K562 (cell line): ENCODE results near the gene FTH1. TPM values are rescaled to one million over a fixed set of nuclear protein-coding genes. Genes with fewer than 3 reads are reported as not detected.
A peak's percentile ranks its signal among the peaks of the same experiment; 100 is the strongest.
"Not testable (repeated sequence)": the region's sequence is repeated elsewhere in the genome, so short reads cannot be mapped to it uniquely, and the experiment has no call there.

Experiments used
- ARID1B ChIP-seq: fragments of 450-650 bp; IDR thresholded peaks from 2 replicates; pipeline ENCODE4 v1.6.1; 2016; ENCODE audit warnings: antibody characterized with exemption, mild to moderate bottlenecking, inconsistent platforms
- CBFA2T2 ChIP-seq: fragments of 450-650 bp; conservative IDR thresholded peaks from 2 replicates; pipeline ENCODE4 v1.6.1; 2017; ENCODE audit warnings: mild to moderate bottlenecking
- CTBP1 ChIP-seq: fragments of 450-650 bp; IDR thresholded peaks from 2 replicates; pipeline ENCODE4 v1.6.1; 2016; ENCODE audit warnings: borderline replicate concordance
- HMG20B ChIP-seq: fragments of 250-450 bp; sonication (Bioruptor Pico); IDR thresholded peaks from 2 replicates; pipeline ENCODE4 v1.5.0; 2021; ENCODE audit warnings: mild to moderate bottlenecking
- NFATC3 ChIP-seq: fragments of 450-650 bp; IDR thresholded peaks from 2 replicates; pipeline ENCODE4 v1.6.1; 2017; ENCODE audit warnings: mild to moderate bottlenecking
- RAD51 ChIP-seq: fragments of 450-650 bp; IDR thresholded peaks from 2 replicates; pipeline ENCODE4 v1.7.1; 2016; ENCODE audit warnings: low read depth, mild to moderate bottlenecking, borderline replicate concordance
- TEAD4 ChIP-seq, 2 experiments: sonication (generic) in 1 of 2; formaldehyde crosslinking in 1 of 2; IDR thresholded peaks; 2 replicates each; pipeline versions ENCODE4 v1.6.1 to v1.8.0; 2012 to 2022; ENCODE audit warnings: borderline replicate concordance in 1 of 2, inconsistent platforms in 1 of 2, low read length in 1 of 2, mild to moderate bottlenecking in 1 of 2, missing genetic modification reagents in 1 of 2
- TOE1 ChIP-seq, 2 experiments: fragments of 450-650 bp in 1 of 2; sonication (generic) in 1 of 2; formaldehyde crosslinking in 1 of 2; IDR thresholded peaks; 2 replicates each; pipeline versions ENCODE4 v1.7.1 to v1.8.0; 2016 to 2022; ENCODE audit warnings: borderline replicate concordance in 2 of 2, mild to moderate bottlenecking in 2 of 2, antibody characterized with exemption in 1 of 2, inconsistent platforms in 1 of 2, low read depth in 1 of 2, missing genetic modification reagents in 1 of 2, moderate library complexity in 1 of 2
- ZEB2 ChIP-seq: fragments of 450-650 bp; IDR thresholded peaks from 2 replicates; pipeline ENCODE4 v1.6.1; 2016
- polyA plus RNA-seq, 8 experiments: library from polyadenylated mRNA; depleted of rRNA in 4 of 8; stranded (reverse) in 5 of 8; unstranded in 3 of 8; fragments of >200 nt; fragmentation: Nextera tagmentation in 2 of 8; fragmentation: Illumina TruSeq in 1 of 8; extraction: Ambion mirVana in 2 of 8; extraction: Trizol in 1 of 8; gene quantifications; 2 replicates each; pipeline versions ENCODE4 v1.2.1 to v1.2.3, GENCODE V29; 2011 to 2014; ENCODE audit warnings: inconsistent platforms in 1 of 8, missing spikeins in 1 of 8
- total RNA-seq, 7 experiments: library from RNA; depleted of rRNA in 6 of 7; stranded (reverse); fragments of >200 nt in 6 of 7; fragmentation: Illumina TruSeq in 2 of 7; extraction: Trizol in 2 of 7; gene quantifications; 2 replicates each; pipeline versions ENCODE4 v1.2.1 to v1.2.3, GENCODE V29; 2011 to 2021; ENCODE audit warnings: low replicate concordance in 1 of 7
- TF ChIP-seq, protein P1 (sequence below), 2 experiments: fragments of 450-650 bp; conservative IDR thresholded peaks; 2 replicates each; pipeline ENCODE4 v1.6.1; 2017; ENCODE audit warnings: mild to moderate bottlenecking in 2 of 2, moderate library complexity in 2 of 2
- TF ChIP-seq, protein P2 (sequence below): fragments of 450-650 bp; formaldehyde crosslinking; IDR thresholded peaks from 2 replicates; pipeline ENCODE4 v1.4.0; 2020; ENCODE audit warnings: mild to moderate bottlenecking, moderate library complexity
- TF ChIP-seq, protein P3 (sequence below): sonication (generic); formaldehyde crosslinking; IDR thresholded peaks from 2 replicates; pipeline ENCODE4 v1.8.0; 2023; ENCODE audit warnings: mild to moderate bottlenecking, missing genetic modification reagents
- TF ChIP-seq, protein P4 (sequence below): sonication (generic); formaldehyde crosslinking; IDR thresholded peaks from 2 replicates; pipeline ENCODE4 v1.5.0; 2020; ENCODE audit warnings: missing genetic modification reagents

Gene FTH1
- total and polyA plus RNA-seq, 9 of the 15 experiments (the other 6 are each of a cell fraction or from before 2014, with no cell fraction given) = 370 to 3,146 (median 802) TPM

DNA sequence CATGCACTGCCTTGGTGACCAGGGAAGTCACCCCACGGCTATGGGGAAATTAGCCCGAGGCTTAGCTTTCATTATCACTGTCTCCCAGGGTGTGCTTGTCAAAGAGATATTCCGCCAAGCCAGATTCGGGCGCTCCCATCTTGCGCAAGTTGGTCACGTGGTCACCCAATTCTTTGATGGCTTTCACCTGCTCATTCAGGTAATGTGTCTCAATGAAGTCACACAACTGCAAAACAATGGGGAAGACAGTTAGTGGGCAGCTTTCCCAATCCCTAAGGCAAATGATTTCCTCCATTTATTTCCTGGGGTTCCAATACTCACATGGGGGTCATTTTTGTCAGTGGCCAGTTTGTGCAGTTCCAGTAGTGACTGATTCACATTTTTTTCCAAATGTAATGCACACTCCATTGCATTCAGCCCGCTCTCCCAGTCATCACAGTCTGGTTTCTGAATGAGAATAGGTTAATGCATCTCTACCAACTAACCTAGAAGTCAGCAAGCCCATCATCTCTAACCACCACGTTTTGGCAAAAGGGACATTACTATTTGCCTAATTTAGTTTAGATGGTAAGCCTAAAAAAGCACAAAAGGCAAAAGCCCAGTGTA lies 2.7 kb downstream of the FTH1 start (continued):
- TF ChIP-seq, protein P1, sequence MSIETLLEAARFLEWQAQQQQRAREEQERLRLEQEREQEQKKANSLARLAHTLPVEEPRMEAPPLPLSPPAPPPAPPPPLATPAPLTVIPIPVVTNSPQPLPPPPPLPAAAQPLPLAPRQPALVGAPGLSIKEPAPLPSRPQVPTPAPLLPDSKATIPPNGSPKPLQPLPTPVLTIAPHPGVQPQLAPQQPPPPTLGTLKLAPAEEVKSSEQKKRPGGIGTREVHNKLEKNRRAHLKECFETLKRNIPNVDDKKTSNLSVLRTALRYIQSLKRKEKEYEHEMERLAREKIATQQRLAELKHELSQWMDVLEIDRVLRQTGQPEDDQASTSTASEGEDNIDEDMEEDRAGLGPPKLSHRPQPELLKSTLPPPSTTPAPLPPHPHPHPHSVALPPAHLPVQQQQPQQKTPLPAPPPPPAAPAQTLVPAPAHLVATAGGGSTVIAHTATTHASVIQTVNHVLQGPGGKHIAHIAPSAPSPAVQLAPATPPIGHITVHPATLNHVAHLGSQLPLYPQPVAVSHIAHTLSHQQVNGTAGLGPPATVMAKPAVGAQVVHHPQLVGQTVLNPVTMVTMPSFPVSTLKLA (conservative IDR thresholded peaks at IDR 0.05) = peak; percentile 87
- TF ChIP-seq TEAD4 (IDR thresholded peaks at IDR 0.05; ENCODE audit: low read length) (peak; percentile 58; the same call in 1 of the 2 replicates), HMG20B (0 out of 2 replicates have a peak, but pooled peaks have one; percentile 10), CBFA2T2 (peak; percentile 85), CTBP1 (peak; percentile 47), TOE1 (IDR thresholded peaks at IDR 0.05; ENCODE audit: borderline replicate concordance) (peak; percentile 94), RAD51 (peak; percentile 96), NFATC3 (0 out of 2 replicates have a peak, but pooled peaks have one; percentile 18), ZEB2 (peak; percentile 48; the same call in 1 of the 2 replicates), ARID1B (peak; percentile 82)
- TF ChIP-seq TEAD4 (CRISPR knock-in tag; IDR thresholded peaks at IDR 0.05; ENCODE audit: borderline replicate concordance); TOE1 (CRISPR knock-in tag; IDR thresholded peaks at IDR 0.05; ENCODE audit: borderline replicate concordance, low read depth): not testable (repeated sequence)
- TF ChIP-seq, protein P2, sequence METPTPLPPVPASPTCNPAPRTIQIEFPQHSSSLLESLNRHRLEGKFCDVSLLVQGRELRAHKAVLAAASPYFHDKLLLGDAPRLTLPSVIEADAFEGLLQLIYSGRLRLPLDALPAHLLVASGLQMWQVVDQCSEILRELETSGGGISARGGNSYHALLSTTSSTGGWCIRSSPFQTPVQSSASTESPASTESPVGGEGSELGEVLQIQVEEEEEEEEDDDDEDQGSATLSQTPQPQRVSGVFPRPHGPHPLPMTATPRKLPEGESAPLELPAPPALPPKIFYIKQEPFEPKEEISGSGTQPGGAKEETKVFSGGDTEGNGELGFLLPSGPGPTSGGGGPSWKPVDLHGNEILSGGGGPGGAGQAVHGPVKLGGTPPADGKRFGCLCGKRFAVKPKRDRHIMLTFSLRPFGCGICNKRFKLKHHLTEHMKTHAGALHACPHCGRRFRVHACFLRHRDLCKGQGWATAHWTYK (CRISPR knock-in tag) = peak; percentile 72; the same call in 1 of the 2 replicates
- TF ChIP-seq, protein P3, sequence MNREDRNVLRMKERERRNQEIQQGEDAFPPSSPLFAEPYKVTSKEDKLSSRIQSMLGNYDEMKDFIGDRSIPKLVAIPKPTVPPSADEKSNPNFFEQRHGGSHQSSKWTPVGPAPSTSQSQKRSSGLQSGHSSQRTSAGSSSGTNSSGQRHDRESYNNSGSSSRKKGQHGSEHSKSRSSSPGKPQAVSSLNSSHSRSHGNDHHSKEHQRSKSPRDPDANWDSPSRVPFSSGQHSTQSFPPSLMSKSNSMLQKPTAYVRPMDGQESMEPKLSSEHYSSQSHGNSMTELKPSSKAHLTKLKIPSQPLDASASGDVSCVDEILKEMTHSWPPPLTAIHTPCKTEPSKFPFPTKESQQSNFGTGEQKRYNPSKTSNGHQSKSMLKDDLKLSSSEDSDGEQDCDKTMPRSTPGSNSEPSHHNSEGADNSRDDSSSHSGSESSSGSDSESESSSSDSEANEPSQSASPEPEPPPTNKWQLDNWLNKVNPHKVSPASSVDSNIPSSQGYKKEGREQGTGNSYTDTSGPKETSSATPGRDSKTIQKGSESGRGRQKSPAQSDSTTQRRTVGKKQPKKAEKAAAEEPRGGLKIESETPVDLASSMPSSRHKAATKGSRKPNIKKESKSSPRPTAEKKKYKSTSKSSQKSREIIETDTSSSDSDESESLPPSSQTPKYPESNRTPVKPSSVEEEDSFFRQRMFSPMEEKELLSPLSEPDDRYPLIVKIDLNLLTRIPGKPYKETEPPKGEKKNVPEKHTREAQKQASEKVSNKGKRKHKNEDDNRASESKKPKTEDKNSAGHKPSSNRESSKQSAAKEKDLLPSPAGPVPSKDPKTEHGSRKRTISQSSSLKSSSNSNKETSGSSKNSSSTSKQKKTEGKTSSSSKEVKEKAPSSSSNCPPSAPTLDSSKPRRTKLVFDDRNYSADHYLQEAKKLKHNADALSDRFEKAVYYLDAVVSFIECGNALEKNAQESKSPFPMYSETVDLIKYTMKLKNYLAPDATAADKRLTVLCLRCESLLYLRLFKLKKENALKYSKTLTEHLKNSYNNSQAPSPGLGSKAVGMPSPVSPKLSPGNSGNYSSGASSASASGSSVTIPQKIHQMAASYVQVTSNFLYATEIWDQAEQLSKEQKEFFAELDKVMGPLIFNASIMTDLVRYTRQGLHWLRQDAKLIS (CRISPR knock-in tag) = 0 out of 2 replicates have a peak, but pooled peaks have one; percentile 15
- TF ChIP-seq, protein P4, sequence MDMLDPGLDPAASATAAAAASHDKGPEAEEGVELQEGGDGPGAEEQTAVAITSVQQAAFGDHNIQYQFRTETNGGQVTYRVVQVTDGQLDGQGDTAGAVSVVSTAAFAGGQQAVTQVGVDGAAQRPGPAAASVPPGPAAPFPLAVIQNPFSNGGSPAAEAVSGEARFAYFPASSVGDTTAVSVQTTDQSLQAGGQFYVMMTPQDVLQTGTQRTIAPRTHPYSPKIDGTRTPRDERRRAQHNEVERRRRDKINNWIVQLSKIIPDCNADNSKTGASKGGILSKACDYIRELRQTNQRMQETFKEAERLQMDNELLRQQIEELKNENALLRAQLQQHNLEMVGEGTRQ = peak; percentile 81
